Endodermal cell (in vitro differentiated cells): ENCODE data around the gene R3HCC1L. TPM values are rescaled to one million over a fixed set of nuclear protein-coding genes. Genes with fewer than 3 reads are reported as not detected.

ENCODE experiments used
- DNase-seq: peaks from one replicate; pipeline ENCODE4 v3.0.0-alpha.2; 2017
- H3K27ac ChIP-seq: 2 replicates; pipeline ENCODE4 v1.5.1; 2013; ENCODE audit warnings: mild to moderate bottlenecking, low read depth, low read length, moderate library complexity
- H3K27me3 ChIP-seq: 2 replicates; pipeline ENCODE4 v1.6.1; 2013; ENCODE audit warnings: mild to moderate bottlenecking, low read length, moderate library complexity; ENCODE audit not compliant: insufficient read depth, control insufficient read depth, poor library complexity, severe bottlenecking
- H3K36me3 ChIP-seq: 2 replicates; pipeline ENCODE4 v1.7.0; 2013; ENCODE audit warnings: mild to moderate bottlenecking, low read length, moderate library complexity; ENCODE audit not compliant: control insufficient read depth, insufficient read depth
- H3K4me1 ChIP-seq: one replicate; pipeline ENCODE4 v1.7.0; 2013; ENCODE audit warnings: low read length; ENCODE audit not compliant: control insufficient read depth, insufficient read depth
- H3K4me3 ChIP-seq: 2 replicates; pipeline ENCODE4 v1.5.1; 2013; ENCODE audit warnings: mild to moderate bottlenecking, low read length, moderate library complexity
- H3K9ac ChIP-seq: 2 replicates; pipeline ENCODE4 v1.6.1; 2013; ENCODE audit warnings: mild to moderate bottlenecking, low read length, moderate library complexity; ENCODE audit not compliant: poor library complexity, severe bottlenecking; ENCODE audit errors: extremely low read depth
- H3K9me3 ChIP-seq: 2 replicates; pipeline ENCODE4 v1.6.1; 2013; ENCODE audit warnings: mild to moderate bottlenecking, low read length, moderate library complexity; ENCODE audit not compliant: control insufficient read depth
- H3K27ac Mint-ChIP-seq: 2 replicates; pipeline ENCODE4 v1.8.0; 2020; ENCODE audit warnings: mixed read lengths
- H3K27me3 Mint-ChIP-seq: 2 replicates; pipeline ENCODE4 v1.8.0; 2021; ENCODE audit warnings: mild to moderate bottlenecking, mixed read lengths; ENCODE audit not compliant: insufficient read depth
- H3K36me3 Mint-ChIP-seq: 2 replicates; pipeline ENCODE4 v1.8.0; 2020; ENCODE audit warnings: low read depth, mixed read lengths
- H3K4me1 Mint-ChIP-seq: 2 replicates; pipeline ENCODE4 v1.8.0; 2020; ENCODE audit warnings: mixed read lengths
- H3K4me3 Mint-ChIP-seq: 2 replicates; pipeline ENCODE4 v1.8.0; 2020; ENCODE audit warnings: mild to moderate bottlenecking, moderate library complexity, mixed read lengths
- H3K9me3 Mint-ChIP-seq: 2 replicates; pipeline ENCODE4 v1.8.0; 2020; ENCODE audit warnings: mild to moderate bottlenecking, mixed read lengths
- CTCF ChIP-seq: fragments of 200-600 bp; sonication (generic); conservative IDR thresholded peaks from 2 replicates; pipeline ENCODE4 v1.5.0; 2021; ENCODE audit warnings: antibody characterized with exemption, mild to moderate bottlenecking
- WGBS, 2 experiments: methylation state at CpG; one replicate each; pipeline versions ENCODE4 v1.1.5 to v1.1.7; 2013; ENCODE audit warnings: missing lambda C conversion rate in 2 of 2, mixed read lengths in 1 of 2; ENCODE audit not compliant: insufficient coverage in 1 of 2, insufficient read length in 1 of 2; 5-methylcytosine and 5-hydroxymethylcytosine counted together
- long read RNA-seq, 4 experiments: library from polyadenylated mRNA in 2 of 4; library from RNA in 1 of 4; library from capped mRNA in 1 of 4; stranded (forward) in 3 of 4; unstranded in 1 of 4; transcript quantifications; one replicate each; pipeline ENCODE4 v2.0.0, GENCODE V29; 2020 to 2021; ENCODE audit warnings: inconsistent platforms in 1 of 4
- polyA plus RNA-seq, 2 experiments: library from polyadenylated mRNA; stranded (reverse); fragments of 50-300 nt; gene quantifications; one replicate each; pipeline ENCODE4 v1.2.3, GENCODE V29; 2013
- total RNA-seq, 2 donors: library from RNA; stranded (reverse); fragmentation: NEBNext Ultra II Directional in 1 of 2; extraction: Animal tissue kit (Norgen Biotek cat#: 25700) in 1 of 2; gene quantifications; 2 replicates in 1 of 2; 3 replicates in 1 of 2; pipeline ENCODE4 v1.2.1, GENCODE V29; 2021

Gene R3HCC1L
- total RNA-seq, result 10 to 100 TPM; 16.1 to 18.1 TPM
- polyA plus RNA-seq (2013, experiment 1 of 2), result 16.1 TPM
- 16.3 TPM for polyA plus RNA-seq (2013, experiment 2 of 2)
- long read RNA-seq, experiment 1, partial matches to known transcripts, result 5 of 13 reads
- long read RNA-seq, experiment 1, other reads (novel, unspliced or antisense), result 7 of 13 reads
- long read RNA-seq, experiment 2, partial matches to known transcripts, result 5 of 45 reads
- long read RNA-seq, experiment 2, other reads (novel, unspliced or antisense), result 35 of 45 reads
- long read RNA-seq, experiment 3, transcript R3HCC1L-201 (10 exons, 3,379 nt), result major isoform, 15 of 87 reads
- long read RNA-seq, experiment 3, partial matches to known transcripts, result 2 of 87 reads
- long read RNA-seq, experiment 3, other reads (novel, unspliced or antisense), result 67 of 87 reads
- long read RNA-seq, experiment 4, partial matches to known transcripts, result 1 of 9 reads
- long read RNA-seq, experiment 4, other reads (novel, unspliced or antisense), result 5 of 9 reads

- 1 to 3% methylated on average over 23 to 64 of the region's 64 CpGs for WGBS, 2 experiments
- peak within 1 kb of the TSS; percentile 21 for H3K27ac ChIP-seq
- H3K4me1 ChIP-seq, result no peaks in the 10 kb centered on the region
- H3K4me3 ChIP-seq, result peak within 1 kb of the TSS; percentile 99
- no peaks in the 10 kb centered on the region for H3K27me3 ChIP-seq
- H3K27me3 Mint-ChIP-seq, result no peaks in the 10 kb centered on the region
- peak; percentile 96 for DNase-seq
- H3K36me3 Mint-ChIP-seq, result peaks cover 4% of the 10 kb centered on the region
- peak within 1 kb of the TSS; percentile 85 for H3K9ac ChIP-seq
- H3K9me3 Mint-ChIP-seq, result peaks cover 26% of the 10 kb centered on the region
- H3K27ac Mint-ChIP-seq, result peak within 1 kb of the TSS; percentile 98
- H3K4me3 Mint-ChIP-seq, result peak within 1 kb of the TSS; percentile 89
- peaks cover 20% of the 10 kb centered on the region for H3K9me3 ChIP-seq
- H3K4me1 Mint-ChIP-seq, result peaks cover 14% of the 10 kb centered on the region
- TF ChIP-seq CTCF, result peak; percentile 24
- H3K36me3 ChIP-seq, result no peaks in the 10 kb centered on the region
Observed at GRCh38 chr10:98134431-98135221, at the start of gene R3HCC1L. TSS of gene R3HCC1L (plus strand) at chr10:98134657. CDS start at chr10:98208115, 73,458 bp downstream.

- Histone ChIP-seq H3K4me1 (no peaks in the 10 kb centered on the region), H3K4me3 (no peak overlapping the region), H3K9ac (no peak overlapping the region), H3K27ac (no peak overlapping the region), H3K9me3 (no peaks in the 10 kb centered on the region), H3K36me3 (no peaks in the 10 kb centered on the region), H3K27me3 (no peaks in the 10 kb centered on the region)
- no peak for TF ChIP-seq CTCF
- 85 to 89% methylated on average over 4 of the region's 4 CpGs for WGBS, 2 experiments
- H3K4me1 Mint-ChIP-seq, result no peaks in the 10 kb centered on the region
- DNase-seq, result no peak
- no peaks in the 10 kb centered on the region for H3K36me3 Mint-ChIP-seq
- H3K4me3 Mint-ChIP-seq, result no peak overlapping the region
- no peak overlapping the region for H3K27ac Mint-ChIP-seq
- H3K27me3 Mint-ChIP-seq, result peaks cover 3% of the 10 kb centered on the region
- no peaks in the 10 kb centered on the region for H3K9me3 Mint-ChIP-seq
Observed at GRCh38 chr10:98085238-98085637, 49.2 kb upstream of the R3HCC1L start.

- no peak overlapping the region for H3K4me3 ChIP-seq
- Mint-ChIP-seq H3K4me3 (no peak overlapping the region), H3K27me3 (peaks cover 3% of the 10 kb centered on the region), H3K4me1 (no peaks in the 10 kb centered on the region), H3K36me3 (no peaks in the 10 kb centered on the region), H3K27ac (no peak overlapping the region), H3K9me3 (no peaks in the 10 kb centered on the region)
- H3K9ac ChIP-seq, result no peak overlapping the region
- TF ChIP-seq CTCF, result no peak
- no peaks in the 10 kb centered on the region for H3K9me3 ChIP-seq
- H3K4me1 ChIP-seq, result no peaks in the 10 kb centered on the region
- H3K27ac ChIP-seq, result no peak overlapping the region
- DNase-seq, result no peak
- H3K36me3 ChIP-seq, result no peaks in the 10 kb centered on the region
- WGBS, 2 experiments, result 87 to 89% methylated on average over 11 to 14 of the region's 14 CpGs
- H3K27me3 ChIP-seq, result no peaks in the 10 kb centered on the region
Observed at GRCh38 chr10:98086837-98087708, 47.4 kb upstream of the R3HCC1L start.
